ENCODE results near the gene DDX10. TPM values are rescaled to one million over a fixed set of nuclear protein-coding genes. Genes with fewer than 3 reads are reported as not detected.

The DDX10 gene
- total and polyA plus RNA-seq, 8 donors = 11.6 to 22.6 (median 17.6) TPM

GRCh38 chr11:108672786-108673185 lies 7.9 kb downstream of the DDX10 start:
- DNase-seq = no peak
- H3K4me1 ChIP-seq = peaks cover 0 to 29% (median 12%) of the 10 kb centered on the region in 4 donors
- no peaks in the 10 kb centered on the region for H3K9me3 ChIP-seq
- TF ChIP-seq POLR2A (IDR thresholded peaks at IDR 0.05) (no peak), POLR2AphosphoS5 (IDR thresholded peaks at IDR 0.05) (no peak), EP300 (IDR thresholded peaks at IDR 0.05) (no peak)
- TF ChIP-seq, protein P1, sequence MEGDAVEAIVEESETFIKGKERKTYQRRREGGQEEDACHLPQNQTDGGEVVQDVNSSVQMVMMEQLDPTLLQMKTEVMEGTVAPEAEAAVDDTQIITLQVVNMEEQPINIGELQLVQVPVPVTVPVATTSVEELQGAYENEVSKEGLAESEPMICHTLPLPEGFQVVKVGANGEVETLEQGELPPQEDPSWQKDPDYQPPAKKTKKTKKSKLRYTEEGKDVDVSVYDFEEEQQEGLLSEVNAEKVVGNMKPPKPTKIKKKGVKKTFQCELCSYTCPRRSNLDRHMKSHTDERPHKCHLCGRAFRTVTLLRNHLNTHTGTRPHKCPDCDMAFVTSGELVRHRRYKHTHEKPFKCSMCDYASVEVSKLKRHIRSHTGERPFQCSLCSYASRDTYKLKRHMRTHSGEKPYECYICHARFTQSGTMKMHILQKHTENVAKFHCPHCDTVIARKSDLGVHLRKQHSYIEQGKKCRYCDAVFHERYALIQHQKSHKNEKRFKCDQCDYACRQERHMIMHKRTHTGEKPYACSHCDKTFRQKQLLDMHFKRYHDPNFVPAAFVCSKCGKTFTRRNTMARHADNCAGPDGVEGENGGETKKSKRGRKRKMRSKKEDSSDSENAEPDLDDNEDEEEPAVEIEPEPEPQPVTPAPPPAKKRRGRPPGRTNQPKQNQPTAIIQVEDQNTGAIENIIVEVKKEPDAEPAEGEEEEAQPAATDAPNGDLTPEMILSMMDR (IDR thresholded peaks at IDR 0.05) = no peak
- no peak overlapping the region for H3K4me3 ChIP-seq
- no peaks in the 10 kb centered on the region for H3K27me3 ChIP-seq
- H3K36me3 ChIP-seq = peaks cover 16 to 40% (median 38%) of the 10 kb centered on the region in 4 donors
- no peak overlapping the region for H3K27ac ChIP-seq
- intact Hi-C loops (cut with DNase I; ENCODE audit: low total_unique reads) = no loop called here

DNA sequence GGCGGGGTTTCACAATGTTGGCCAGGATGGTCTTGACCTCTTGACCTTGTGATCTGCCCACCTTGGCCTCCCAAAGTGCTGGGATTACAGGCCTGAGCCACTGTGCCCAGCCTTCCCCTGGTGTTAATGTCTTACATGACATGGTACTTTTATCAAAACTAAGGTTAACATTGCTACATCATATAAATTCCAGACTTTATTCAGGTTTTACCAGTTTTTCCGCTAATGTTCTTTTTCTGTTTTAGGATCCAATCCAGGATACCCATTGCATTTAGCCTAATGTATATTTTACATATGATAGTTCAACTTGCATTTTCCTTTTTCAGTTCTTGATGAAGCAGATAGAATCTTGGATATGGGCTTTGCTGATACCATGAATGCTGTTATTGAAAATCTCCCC lies 14.2 kb downstream of the DDX10 start:
- H3K4me1 ChIP-seq = no peaks in the 10 kb centered on the region
- H3K27ac ChIP-seq = no peak overlapping the region
- H3K36me3 ChIP-seq = peaks cover 23 to 72% (median 70%) of the 10 kb centered on the region in 4 donors
- intact Hi-C loops (cut with DNase I; ENCODE audit: low total_unique reads) = no loop called here
- no peaks in the 10 kb centered on the region for H3K9me3 ChIP-seq
- H3K27me3 ChIP-seq = no peaks in the 10 kb centered on the region
- WGBS, 5 donors = 92 to 94% (median 93%) methylated on average over 2 of the region's 2 CpGs
- H3K4me3 ChIP-seq = no peak overlapping the region
- DNase-seq = no peak
- TF ChIP-seq POLR2AphosphoS5 (IDR thresholded peaks at IDR 0.05) (no peak), POLR2A (IDR thresholded peaks at IDR 0.05) (no peak)
- TF ChIP-seq, protein P1 (IDR thresholded peaks at IDR 0.05) = no peak

DNA sequence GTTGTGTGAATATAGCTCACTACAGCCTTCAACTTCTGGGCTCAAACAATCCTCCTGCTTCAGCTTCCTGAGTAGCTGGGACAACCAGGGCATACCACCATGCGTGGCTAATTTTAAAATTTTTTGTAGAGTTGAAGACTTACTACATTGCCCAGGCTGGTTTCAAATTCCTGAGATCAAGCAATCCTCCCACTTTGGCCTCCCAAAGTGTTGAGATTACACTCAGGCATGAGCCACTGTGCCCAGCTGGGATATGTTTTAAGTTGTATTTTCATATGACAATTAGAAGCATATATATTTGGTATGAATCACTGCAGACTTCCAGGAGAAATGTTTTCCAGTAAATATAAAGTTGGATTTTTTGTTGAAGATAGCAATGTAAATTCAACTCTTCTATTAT lies 15.4 kb downstream of the DDX10 start:
- H3K27me3 ChIP-seq = no peaks in the 10 kb centered on the region
- 90 to 100% (median 94%) methylated on average over 1 of the region's 1 CpG for WGBS, 5 donors
- no peak overlapping the region for H3K4me3 ChIP-seq
- intact Hi-C loops (cut with DNase I; ENCODE audit: low total_unique reads) = no loop called here
- no peak for TF ChIP-seq POLR2AphosphoS5 (IDR thresholded peaks at IDR 0.05)
- no peak for DNase-seq
- H3K4me1 ChIP-seq = no peaks in the 10 kb centered on the region
- no peak overlapping the region for H3K27ac ChIP-seq
- peaks cover 22 to 63% (median 59%) of the 10 kb centered on the region in 4 donors for H3K36me3 ChIP-seq
- H3K9me3 ChIP-seq = no peaks in the 10 kb centered on the region

- intact Hi-C loops (cut with DNase I; ENCODE audit: low total_unique reads) = no loop called here
- Histone ChIP-seq H3K36me3 (peaks cover 0 to 58% (median 51%) of the 10 kb centered on the region in 4 donors), H3K27ac (no peak overlapping the region), H3K27me3 (no peaks in the 10 kb centered on the region), H3K4me1 (no peaks in the 10 kb centered on the region), H3K4me3 (no peak overlapping the region), H3K9me3 (no peaks in the 10 kb centered on the region)
- DNase-seq = no peak
- 89 to 98% (median 96%) methylated on average over 4 to 5 of the region's 7 CpGs for WGBS, 5 donors
- no peak for TF ChIP-seq POLR2A (IDR thresholded peaks at IDR 0.05)
- no peak for TF ChIP-seq POLR2AphosphoS5 (IDR thresholded peaks at IDR 0.05)
- no peak for TF ChIP-seq EP300 (IDR thresholded peaks at IDR 0.05)
- TF ChIP-seq, protein P1 (IDR thresholded peaks at IDR 0.05) = no peak
Measured at GRCh38 chr11:108685419-108686130, 20.7 kb downstream of the DDX10 start.

GRCh38 chr11:108693852-108694251 lies 29.0 kb downstream of the DDX10 start:
- Histone ChIP-seq H3K4me3 (no peak overlapping the region), H3K27me3 (no peaks in the 10 kb centered on the region), H3K36me3 (peaks cover 14 to 72% (median 70%) of the 10 kb centered on the region in 4 donors), H3K9me3 (no peaks in the 10 kb centered on the region), H3K4me1 (peaks cover 0 to 9% (median 4%) of the 10 kb centered on the region in 4 donors), H3K27ac (no peak overlapping the region)
- TF ChIP-seq POLR2A (IDR thresholded peaks at IDR 0.05) = no peak
- TF ChIP-seq, protein P1 (IDR thresholded peaks at IDR 0.05) = no peak
- TF ChIP-seq POLR2AphosphoS5 (IDR thresholded peaks at IDR 0.05) = no peak
- no peak for TF ChIP-seq EP300 (IDR thresholded peaks at IDR 0.05)
- DNase-seq = no peak
- 86 to 96% (median 94%) methylated on average over 2 of the region's 2 CpGs for WGBS, 5 donors
- intact Hi-C loops (cut with DNase I; ENCODE audit: low total_unique reads) = no loop called here
